GM20431 (cell line): ENCODE measurements around the gene MKS1.

Experiments
- in situ Hi-C: fragments of 300-500 bp; cut with MseI, MboI; formaldehyde crosslinking; loops from one replicate; pipeline ENCODE4 v1.15.0; 2020; ENCODE audit warnings: low sequenced_read_pairs; ENCODE audit not compliant: unreplicated experiment

Gene MKS1

GRCh38 chr17:58172369-58173071 is 46.5 kb downstream of the MKS1 start:
- in situ Hi-C loops = no loop called here

- in situ Hi-C loops = no loop called here
Observed at GRCh38 chr17:58170622-58171021, 48.4 kb downstream of the MKS1 start.

GRCh38 chr17:58166682-58167081 is 52.4 kb downstream of the MKS1 start, which contains the start of gene OR4D2:
TSS of gene OR4D2 (plus strand) at chr17:58166982. CDS start at chr17:58169656, 2,674 bp downstream.
- in situ Hi-C loops = no loop called here

GRCh38 chr17:58165981-58166380 is 53.1 kb downstream of the MKS1 start:
- in situ Hi-C loops = no loop called here

GRCh38 chr17:58161566-58161965 is 57.5 kb downstream of the MKS1 start:
- in situ Hi-C loops = no loop called here

GRCh38 chr17:58158181-58158580 is 60.9 kb downstream of the MKS1 start:
- in situ Hi-C loops = no loop called here

- in situ Hi-C loops = no loop called here
Observed at GRCh38 chr17:58156839-58157803, 61.9 kb downstream of the MKS1 start.
